ENCODE results near the gene GLB1L2. TPM values are rescaled to one million over a fixed set of nuclear protein-coding genes. Genes with fewer than 3 reads are reported as not detected.

GLB1L2 gene
- total and polyA plus RNA-seq, 2 of the 13 experiments (the other 11 are each of a cell fraction or from before 2014, with no cell fraction given): 0.59 to 0.69 TPM

GRCh38 chr11:134388590-134388989 is 56.8 kb downstream of the GLB1L2 start (continued):
- no peak for TF ChIP-seq REXO4 (CRISPR knock-in tag; IDR thresholded peaks at IDR 0.05; ENCODE audit: borderline replicate concordance)
- no peak for TF ChIP-seq MZF1 (CRISPR knock-in tag; IDR thresholded peaks at IDR 0.05; ENCODE audit: borderline replicate concordance)

GRCh38 chr11:134389464-134390180 is 57.8 kb downstream of the GLB1L2 start:
- CTCF ChIA-PET (ENCODE audit: low intra/inter-chr PET ratio, low total read pairs): no interaction called here
- BruUV-seq (replicated peaks): no TSS peak
- no peak overlapping the region for H2AFZ ChIP-seq (ENCODE audit: low read length)
- H4K20me1 ChIP-seq (ENCODE audit: insufficient read depth, low read length): no peaks in the 10 kb centered on the region
- no peak overlapping the region for H3K9ac ChIP-seq (ENCODE audit: insufficient read depth, low read depth, low read length)
- intact Hi-C loops (cut with micrococcal nuclease; ENCODE audit: unreplicated experiment) (no loop called here), in situ Hi-C loops (cut with HindIII; ENCODE audit: extremely low pct_ligation_motif_present, low pct_unique_long_range_greater_than_20kb) (no loop called here)
- POLR2A ChIA-PET: no interaction called here
- H3K4me1 ChIP-seq (ENCODE audit: insufficient read depth, low read length): no peaks in the 10 kb centered on the region
- no peak for FAIRE-seq
- WGBS (ENCODE audit: low lambda C conversion rate): 13% methylated on average over 11 of the region's 25 CpGs
- no peak for ATAC-seq
- no peak overlapping the region for H3K4me2 ChIP-seq (ENCODE audit: low read depth, low read length)
- H3K79me2 ChIP-seq (ENCODE audit: insufficient read depth, low read length): no peaks in the 10 kb centered on the region
- H3K36me3 ChIP-seq (replicated peaks in 1 of 2; ENCODE audit: control insufficient read depth in 1 of 2, insufficient read depth in 2 of 2, low read length in 2 of 2): no peaks in the 10 kb centered on the region
- peaks cover 2 to 50% of the 10 kb centered on the region in 2 experiments; a peak in 4 of 5 replicates for H3K27me3 ChIP-seq (ENCODE audit: control insufficient read depth in 1 of 2, insufficient read depth in 2 of 2, low read length in 2 of 2)
- H3K27ac ChIP-seq (ENCODE audit: extremely low read length, insufficient read depth, low read length): no peak overlapping the region
- no peak overlapping the region for H3K4me3 ChIP-seq (replicated peaks in 1 of 3; ENCODE audit: insufficient read depth in 1 of 3, low read depth in 2 of 3, low read length in 3 of 3)
- TF ChIP-seq RBM39 (IDR thresholded peaks at IDR 0.05; ENCODE audit: low read depth, low read length, poor library complexity, severe bottlenecking): no peak
- TF ChIP-seq MLLT10 (CRISPR knock-in tag; IDR thresholded peaks at IDR 0.05): no peak
- no peak for TF ChIP-seq ZNF136 (CRISPR knock-in tag; IDR thresholded peaks at IDR 0.05; ENCODE audit: low read depth)
- TF ChIP-seq RAD51 (IDR thresholded peaks at IDR 0.05; ENCODE audit: borderline replicate concordance): no peak
- TF ChIP-seq ZBTB39 (CRISPR knock-in tag; IDR thresholded peaks at IDR 0.05): no peak
- TF ChIP-seq PCBP1 (IDR thresholded peaks at IDR 0.05; ENCODE audit: borderline replicate concordance, low read depth, low read length): no peak
- no peak for TF ChIP-seq IRF9 (CRISPR knock-in tag; IDR thresholded peaks at IDR 0.05; ENCODE audit: borderline replicate concordance)
- TF ChIP-seq NAIF1 (CRISPR knock-in tag; IDR thresholded peaks at IDR 0.05; ENCODE audit: borderline replicate concordance): no peak
- no peak for TF ChIP-seq ZNF441 (CRISPR knock-in tag; IDR thresholded peaks at IDR 0.05; ENCODE audit: borderline replicate concordance)
- TF ChIP-seq ZNF746 (CRISPR knock-in tag; IDR thresholded peaks at IDR 0.05): no peak
- TF ChIP-seq TEAD3 (CRISPR knock-in tag; optimal IDR thresholded peaks at IDR 0.05; ENCODE audit: borderline replicate concordance): no peak
- TF ChIP-seq ZBTB34 (CRISPR knock-in tag; IDR thresholded peaks at IDR 0.05): no peak
- no peak for TF ChIP-seq ZNF12 (CRISPR knock-in tag; IDR thresholded peaks at IDR 0.05)
- no peak for TF ChIP-seq ZNF569 (CRISPR knock-in tag; IDR thresholded peaks at IDR 0.05; ENCODE audit: borderline replicate concordance)
- no peak for TF ChIP-seq ZNF652 (CRISPR knock-in tag; IDR thresholded peaks at IDR 0.05; ENCODE audit: borderline replicate concordance, low read depth)
- no peak for TF ChIP-seq ZNF207 (IDR thresholded peaks at IDR 0.05; ENCODE audit: borderline replicate concordance)
- no peaks in the 10 kb centered on the region for H3K9me3 ChIP-seq (ENCODE audit: low read length)
- DNase-seq (ENCODE audit: low spot score): no peak
